ENCODE results near the gene CADPS2. TPM values are rescaled to one million over a fixed set of nuclear protein-coding genes. Genes with fewer than 3 reads are reported as not detected.

The CADPS2 gene
- total and polyA plus RNA-seq, 4 experiments from 2014 or later: not detected

DNA sequence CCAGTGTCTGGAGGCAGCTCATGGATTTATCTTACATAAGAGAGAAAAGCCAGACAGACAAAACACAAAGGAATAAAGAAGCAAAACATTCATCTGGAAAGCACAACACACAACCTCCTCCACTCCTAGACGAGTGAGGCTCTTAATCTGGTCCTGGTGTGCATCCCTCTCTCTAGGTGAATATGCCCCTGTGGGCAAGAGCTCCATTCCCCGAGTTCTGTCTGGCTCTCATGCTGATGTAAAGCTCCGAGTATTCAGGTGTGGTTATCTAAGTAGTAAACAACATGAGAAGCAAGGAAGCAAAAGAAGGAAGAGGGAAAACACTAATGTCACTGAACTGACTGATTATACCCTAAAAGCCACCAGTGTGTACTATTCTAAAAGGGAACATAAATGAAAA lies 533.8 kb downstream of the CADPS2 start:
- ChIA-PET CTCF (ENCODE audit: partially characterized antibody) (interaction anchor here (1.0 kb wide), 1 partner anchor 12 kb away, joined by 3 read pairs; no protein-coding TSS in a partner anchor), POLR2A (ENCODE audit: partially characterized antibody) (no interaction called here)
- Histone ChIP-seq H3K9me3 (ENCODE audit: control insufficient read depth in 1 of 2, low read length in 2 of 2) (no peaks in the 10 kb centered on the region), H3K36me3 (ENCODE audit: insufficient read depth, low read length) (no peaks in the 10 kb centered on the region), H3K4me1 (ENCODE audit: insufficient read depth, low read length) (no peaks in the 10 kb centered on the region), H3K27me3 (ENCODE audit: insufficient read depth, low read length) (no peaks in the 10 kb centered on the region), H3K4me3 (ENCODE audit: low read length in 2 of 2) (no peak overlapping the region), H3K27ac (ENCODE audit: low read depth, low read length) (no peak overlapping the region)
- H3K4me3 Mint-ChIP-seq: no peak overlapping the region
- DNase-seq: no peak
- no peaks in the 10 kb centered on the region for H3K4me1 Mint-ChIP-seq
- peaks cover 0 to 5% (median under 1%) of the 10 kb centered on the region in 8 donors for H3K9me3 Mint-ChIP-seq
- no peaks in the 10 kb centered on the region for H3K27me3 Mint-ChIP-seq
- no peak overlapping the region for H3K27ac Mint-ChIP-seq
- H3K36me3 Mint-ChIP-seq: no peaks in the 10 kb centered on the region
- intact Hi-C loops (cut with micrococcal nuclease): no loop called here

DNA sequence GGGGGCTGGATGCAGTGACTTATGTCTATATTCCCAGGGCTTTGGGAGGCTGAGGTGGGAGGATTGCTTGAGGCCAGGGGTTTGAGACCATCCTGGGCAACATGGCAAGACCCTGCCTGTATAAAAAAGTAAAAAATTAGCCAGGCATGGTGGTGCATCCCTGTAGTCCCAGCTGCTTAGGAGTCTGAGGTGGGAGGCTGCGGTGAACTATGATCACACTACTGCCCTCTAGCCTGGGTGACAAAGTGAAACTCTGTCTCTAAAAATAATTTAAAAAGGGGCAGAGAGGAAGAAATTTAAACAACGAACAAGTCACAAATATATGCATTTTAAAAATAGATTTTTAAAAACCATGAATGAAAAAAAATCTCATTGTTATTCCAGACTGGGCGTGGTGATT lies 535.6 kb downstream of the CADPS2 start:
- no peaks in the 10 kb centered on the region for H3K4me1 Mint-ChIP-seq
- H3K4me3 Mint-ChIP-seq: no peak overlapping the region
- Histone ChIP-seq H3K27ac (ENCODE audit: low read depth, low read length) (no peak overlapping the region), H3K4me1 (ENCODE audit: insufficient read depth, low read length) (no peaks in the 10 kb centered on the region), H3K27me3 (ENCODE audit: insufficient read depth, low read length) (no peaks in the 10 kb centered on the region), H3K4me3 (ENCODE audit: low read length in 2 of 2) (no peak overlapping the region), H3K36me3 (ENCODE audit: insufficient read depth, low read length) (no peaks in the 10 kb centered on the region), H3K9me3 (ENCODE audit: control insufficient read depth in 1 of 2, low read length in 2 of 2) (no peaks in the 10 kb centered on the region)
- DNase-seq: no peak
- ChIA-PET POLR2A (ENCODE audit: partially characterized antibody) (no interaction called here), CTCF (ENCODE audit: partially characterized antibody) (no interaction called here)
- no peaks in the 10 kb centered on the region for H3K27me3 Mint-ChIP-seq
- no peaks in the 10 kb centered on the region for H3K36me3 Mint-ChIP-seq
- peaks cover 0 to 5% (median 0%) of the 10 kb centered on the region in 8 donors for H3K9me3 Mint-ChIP-seq
- H3K27ac Mint-ChIP-seq: no peak overlapping the region
- intact Hi-C loops (cut with micrococcal nuclease): no loop called here

DNA sequence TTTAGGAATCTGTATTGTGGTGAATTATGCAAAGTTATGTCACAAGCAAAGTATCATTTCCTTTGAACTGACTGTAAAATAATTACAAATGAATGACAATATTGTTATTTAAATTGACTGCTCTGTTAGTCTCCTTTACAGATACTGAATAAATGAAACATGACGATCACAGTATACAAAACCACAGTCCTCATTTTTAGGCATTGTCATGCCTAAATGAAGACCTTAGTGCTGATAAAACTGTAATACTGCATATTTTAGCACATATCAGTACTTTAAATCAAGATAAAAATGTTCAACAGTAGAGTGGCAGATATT lies 542.0 kb downstream of the CADPS2 start:
- Mint-ChIP-seq H3K27me3 (peaks cover 0 to 1% of the 10 kb centered on the region in 2 donors), H3K4me1 (no peaks in the 10 kb centered on the region), H3K9me3 (peaks cover 0 to 2% (median 0%) of the 10 kb centered on the region in 8 donors), H3K4me3 (no peak overlapping the region), H3K36me3 (no peaks in the 10 kb centered on the region), H3K27ac (no peak overlapping the region)
- Histone ChIP-seq H3K27me3 (ENCODE audit: insufficient read depth, low read length) (no peaks in the 10 kb centered on the region), H3K4me1 (ENCODE audit: insufficient read depth, low read length) (no peaks in the 10 kb centered on the region), H3K4me3 (ENCODE audit: low read length in 2 of 2) (no peak overlapping the region), H3K9me3 (ENCODE audit: control insufficient read depth in 1 of 2, low read length in 2 of 2) (no peaks in the 10 kb centered on the region), H3K36me3 (ENCODE audit: insufficient read depth, low read length) (no peaks in the 10 kb centered on the region), H3K27ac (ENCODE audit: low read depth, low read length) (no peak overlapping the region)
- CTCF ChIA-PET (ENCODE audit: partially characterized antibody): no interaction called here
- intact Hi-C loops (cut with micrococcal nuclease): no loop called here
- no peak for DNase-seq
- POLR2A ChIA-PET (ENCODE audit: partially characterized antibody): no interaction called here

DNA sequence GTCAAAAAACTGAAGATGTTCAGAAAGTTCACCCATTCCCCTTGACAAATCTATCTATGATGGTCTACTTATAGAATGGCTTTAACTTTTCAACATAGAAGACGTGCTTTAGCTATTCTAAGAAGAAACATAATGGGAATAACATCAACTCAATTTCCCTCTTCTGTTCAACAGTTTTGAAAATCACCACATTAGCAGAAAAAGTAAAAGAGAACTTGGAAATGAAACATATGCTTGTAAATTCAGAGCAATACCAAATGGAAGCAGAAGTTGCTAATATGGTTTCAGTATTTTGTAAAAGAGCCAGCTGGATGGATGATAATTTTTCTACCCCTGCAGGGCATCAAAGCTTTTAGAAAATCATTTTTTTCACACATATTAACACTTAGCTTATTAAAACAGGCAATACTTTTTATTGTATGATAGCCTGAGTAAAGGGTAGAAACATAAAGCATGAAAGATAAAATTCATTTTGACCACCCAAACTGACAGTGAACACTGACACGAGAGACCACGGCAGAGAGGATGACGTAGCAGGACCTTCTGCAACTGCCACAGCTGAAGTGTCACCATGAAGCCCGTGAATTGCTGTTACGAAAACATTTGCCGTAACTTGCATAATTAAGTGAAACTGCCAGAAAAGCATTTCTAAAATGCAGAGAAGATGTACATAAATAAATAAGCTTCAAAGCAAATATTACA lies 542.5 kb downstream of the CADPS2 start:
- no peaks in the 10 kb centered on the region for H3K36me3 Mint-ChIP-seq
- DNase-seq: no peak
- H3K9me3 Mint-ChIP-seq: peaks cover 0 to 2% (median 0%) of the 10 kb centered on the region in 8 donors
- Histone ChIP-seq H3K36me3 (ENCODE audit: insufficient read depth, low read length) (no peaks in the 10 kb centered on the region), H3K27me3 (ENCODE audit: insufficient read depth, low read length) (no peaks in the 10 kb centered on the region), H3K4me1 (ENCODE audit: insufficient read depth, low read length) (no peaks in the 10 kb centered on the region), H3K4me3 (ENCODE audit: low read length in 2 of 2) (no peak overlapping the region), H3K27ac (ENCODE audit: low read depth, low read length) (no peak overlapping the region), H3K9me3 (ENCODE audit: control insufficient read depth in 1 of 2, low read length in 2 of 2) (no peaks in the 10 kb centered on the region)
- intact Hi-C loops (cut with micrococcal nuclease): no loop called here
- peaks cover 0 to 1% of the 10 kb centered on the region in 2 donors for H3K27me3 Mint-ChIP-seq
- POLR2A ChIA-PET (ENCODE audit: partially characterized antibody): no interaction called here
- no peaks in the 10 kb centered on the region for H3K4me1 Mint-ChIP-seq
- no peak overlapping the region for H3K27ac Mint-ChIP-seq
- H3K4me3 Mint-ChIP-seq: no peak overlapping the region
- CTCF ChIA-PET (ENCODE audit: partially characterized antibody): interaction anchor here (0.8 kb wide), 1 partner anchor 9 kb away, joined by 3 read pairs; no protein-coding TSS in a partner anchor

DNA sequence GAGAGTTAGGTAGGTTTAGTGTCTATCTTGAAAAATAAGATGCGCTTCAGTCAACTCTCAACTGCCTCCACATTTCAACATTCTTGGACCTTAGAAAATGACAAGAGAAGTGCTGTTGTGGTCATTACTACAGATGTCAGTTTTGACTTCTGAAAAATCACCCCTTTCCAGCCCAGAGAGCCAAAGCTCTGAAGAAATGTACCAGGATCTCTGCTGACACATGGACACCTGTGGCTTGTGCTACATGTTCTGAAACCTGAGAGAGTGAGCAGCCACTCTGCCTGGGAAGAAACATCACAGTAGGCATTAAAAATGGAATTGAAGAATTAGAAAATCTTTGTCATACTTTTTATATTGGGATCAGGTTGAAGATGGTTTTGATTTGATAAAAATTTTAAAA lies 545.8 kb downstream of the CADPS2 start:
- Histone ChIP-seq H3K36me3 (ENCODE audit: insufficient read depth, low read length) (no peaks in the 10 kb centered on the region), H3K4me1 (ENCODE audit: insufficient read depth, low read length) (no peaks in the 10 kb centered on the region), H3K9me3 (ENCODE audit: control insufficient read depth in 1 of 2, low read length in 2 of 2) (no peaks in the 10 kb centered on the region), H3K4me3 (ENCODE audit: low read length in 2 of 2) (no peak overlapping the region), H3K27ac (ENCODE audit: low read depth, low read length) (no peak overlapping the region), H3K27me3 (ENCODE audit: insufficient read depth, low read length) (no peaks in the 10 kb centered on the region)
- Mint-ChIP-seq H3K9me3 (peaks cover 0 to 2% (median 0%) of the 10 kb centered on the region in 8 donors), H3K36me3 (no peaks in the 10 kb centered on the region), H3K4me3 (no peak overlapping the region), H3K27me3 (peaks cover 0 to 1% of the 10 kb centered on the region in 2 donors), H3K27ac (no peak overlapping the region), H3K4me1 (no peaks in the 10 kb centered on the region)
- DNase-seq: no peak
- ChIA-PET POLR2A (ENCODE audit: partially characterized antibody) (no interaction called here), CTCF (ENCODE audit: partially characterized antibody) (no interaction called here)
- intact Hi-C loops (cut with micrococcal nuclease): no loop called here

DNA sequence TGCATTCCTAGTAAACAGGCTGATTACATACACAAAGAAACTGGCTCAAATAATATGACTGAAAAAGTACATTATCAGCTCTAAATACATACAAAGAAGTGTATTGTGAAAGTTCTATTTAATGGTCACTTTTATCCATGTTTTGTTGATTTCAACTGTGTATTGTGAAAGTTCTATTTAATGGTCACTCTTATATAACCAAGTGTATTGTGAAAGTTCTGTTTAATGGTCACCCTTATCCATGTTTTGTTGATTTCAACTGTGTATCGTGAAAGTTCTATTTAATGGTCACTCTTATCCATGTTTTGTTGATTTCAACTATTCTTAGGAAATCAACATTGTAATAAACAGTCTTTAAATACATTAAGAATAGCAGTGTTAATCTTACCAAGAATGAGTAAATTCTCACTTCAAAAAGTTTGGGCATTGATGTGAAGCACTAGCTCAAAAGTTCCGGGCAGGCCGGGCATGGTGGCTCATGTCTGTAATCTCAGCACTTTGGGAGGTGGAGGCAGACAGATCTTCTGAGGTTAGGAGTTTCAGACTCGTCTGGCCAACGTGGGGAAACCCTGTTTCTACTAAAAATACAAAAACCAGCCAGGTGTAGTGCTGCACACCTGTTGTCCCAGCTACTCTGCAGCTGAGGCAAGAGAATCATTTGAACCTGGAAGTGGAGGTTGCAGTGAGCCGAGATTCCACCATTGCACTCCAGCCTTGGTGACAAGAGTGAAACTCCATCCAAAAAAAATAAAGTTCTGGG lies 546.9 kb downstream of the CADPS2 start:
- ChIA-PET POLR2A (ENCODE audit: partially characterized antibody) (no interaction called here), CTCF (ENCODE audit: partially characterized antibody) (no interaction called here)
- no peak overlapping the region for H3K4me3 ChIP-seq (ENCODE audit: low read length in 2 of 2)
- Mint-ChIP-seq H3K36me3 (no peaks in the 10 kb centered on the region), H3K4me3 (no peak overlapping the region), H3K27ac (no peak overlapping the region), H3K27me3 (peaks cover 0 to 1% of the 10 kb centered on the region in 2 donors), H3K4me1 (no peaks in the 10 kb centered on the region), H3K9me3 (peaks cover 0 to 2% (median 0%) of the 10 kb centered on the region in 8 donors)
- DNase-seq: no peak
- H3K27ac ChIP-seq (ENCODE audit: low read depth, low read length): no peak overlapping the region
- H3K9me3 ChIP-seq (ENCODE audit: control insufficient read depth in 1 of 2, low read length in 2 of 2): no peaks in the 10 kb centered on the region
- no peaks in the 10 kb centered on the region for H3K4me1 ChIP-seq (ENCODE audit: insufficient read depth, low read length)
- no peaks in the 10 kb centered on the region for H3K27me3 ChIP-seq (ENCODE audit: insufficient read depth, low read length)
- intact Hi-C loops (cut with micrococcal nuclease): no loop called here
- H3K36me3 ChIP-seq (ENCODE audit: insufficient read depth, low read length): no peaks in the 10 kb centered on the region

DNA sequence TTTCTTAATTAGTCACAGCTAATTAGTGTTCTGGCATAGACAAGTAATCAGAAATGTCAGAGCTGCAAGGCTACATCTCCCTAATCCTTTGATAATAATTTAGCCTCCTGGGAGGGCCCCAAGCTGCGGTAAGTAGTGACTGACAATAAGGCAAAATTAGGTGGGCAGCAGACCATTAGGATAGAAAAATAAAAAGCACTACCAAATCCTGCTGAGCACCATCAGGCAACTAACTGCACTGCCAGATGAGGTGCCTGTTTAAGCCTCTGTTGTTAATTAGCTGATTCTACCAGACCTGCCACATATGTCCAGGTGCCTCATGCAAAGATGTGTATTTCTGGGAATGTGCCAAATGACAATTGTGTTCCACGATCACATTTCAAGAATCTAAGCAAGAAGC lies 549.2 kb downstream of the CADPS2 start:
- intact Hi-C loops (cut with micrococcal nuclease): no loop called here
- H3K9me3 Mint-ChIP-seq: peaks cover 0 to 4% (median 0%) of the 10 kb centered on the region in 8 donors
- Histone ChIP-seq H3K27me3 (ENCODE audit: insufficient read depth, low read length) (no peaks in the 10 kb centered on the region), H3K9me3 (ENCODE audit: control insufficient read depth in 1 of 2, low read length in 2 of 2) (no peaks in the 10 kb centered on the region), H3K36me3 (ENCODE audit: insufficient read depth, low read length) (no peaks in the 10 kb centered on the region), H3K27ac (ENCODE audit: low read depth, low read length) (no peak overlapping the region), H3K4me1 (ENCODE audit: insufficient read depth, low read length) (no peaks in the 10 kb centered on the region), H3K4me3 (ENCODE audit: low read length in 2 of 2) (no peak overlapping the region)
- no peaks in the 10 kb centered on the region for H3K4me1 Mint-ChIP-seq
- DNase-seq: no peak
- no peak overlapping the region for H3K27ac Mint-ChIP-seq
- H3K27me3 Mint-ChIP-seq: no peaks in the 10 kb centered on the region
- POLR2A ChIA-PET (ENCODE audit: partially characterized antibody): no interaction called here
- CTCF ChIA-PET (ENCODE audit: partially characterized antibody): no interaction called here
- H3K36me3 Mint-ChIP-seq: no peaks in the 10 kb centered on the region
- no peak overlapping the region for H3K4me3 Mint-ChIP-seq
